ENCODE measurements around the gene SPSB3. TPM values are rescaled to one million over a fixed set of nuclear protein-coding genes. Genes with fewer than 3 reads are reported as not detected.

Gene SPSB3
- polyA plus RNA-seq, 1 donor (not counting 4 experiments of a cell fraction or from before 2014, with no cell fraction given): 9.5 TPM

GRCh38 chr16:1761751-1762150, 20.6 kb downstream of the SPSB3 start:
- H3K79me2 ChIP-seq (ENCODE audit: control insufficient read depth, insufficient read depth, low read length): no peaks in the 10 kb centered on the region
- dilution Hi-C loops (cut with MboI; ENCODE audit: extremely low pct_ligation_motif_present, low sequenced_read_pairs): no loop called here
- no peak overlapping the region for H3K27ac ChIP-seq (ENCODE audit: control insufficient read depth, insufficient read depth, low read length)
- FAIRE-seq (no peak), DNase-seq (ENCODE audit: low read depth, low spot score) (no peak)
- no peak overlapping the region for H3K4me3 ChIP-seq (ENCODE audit: control insufficient read depth in 2 of 3, extremely low read depth in 1 of 3, insufficient read depth in 2 of 3, low read depth in 1 of 3, low read length in 3 of 3)
- H3K9me1 ChIP-seq (ENCODE audit: control insufficient read depth, extremely low read depth, insufficient read depth, low read length): no peaks in the 10 kb centered on the region
- H3K36me3 ChIP-seq (ENCODE audit: control insufficient read depth in 2 of 2, extremely low read depth in 1 of 2, insufficient read depth in 2 of 2, low read length in 2 of 2): peaks cover 17 to 31% of the 10 kb centered on the region in 2 experiments
- H3K9me3 ChIP-seq (ENCODE audit: control insufficient read depth, low read depth, low read length): no peaks in the 10 kb centered on the region
- H3K4me2 ChIP-seq (ENCODE audit: control insufficient read depth, extremely low read depth, insufficient read depth, low read depth, low read length): no peak overlapping the region
- no peaks in the 10 kb centered on the region for H3K27me3 ChIP-seq (ENCODE audit: control insufficient read depth, extremely low read depth, insufficient read depth, low read length)
- H3K9ac ChIP-seq (ENCODE audit: control insufficient read depth, extremely low read depth, insufficient read depth, low read length): no peak overlapping the region
- TF ChIP-seq, protein P1, sequence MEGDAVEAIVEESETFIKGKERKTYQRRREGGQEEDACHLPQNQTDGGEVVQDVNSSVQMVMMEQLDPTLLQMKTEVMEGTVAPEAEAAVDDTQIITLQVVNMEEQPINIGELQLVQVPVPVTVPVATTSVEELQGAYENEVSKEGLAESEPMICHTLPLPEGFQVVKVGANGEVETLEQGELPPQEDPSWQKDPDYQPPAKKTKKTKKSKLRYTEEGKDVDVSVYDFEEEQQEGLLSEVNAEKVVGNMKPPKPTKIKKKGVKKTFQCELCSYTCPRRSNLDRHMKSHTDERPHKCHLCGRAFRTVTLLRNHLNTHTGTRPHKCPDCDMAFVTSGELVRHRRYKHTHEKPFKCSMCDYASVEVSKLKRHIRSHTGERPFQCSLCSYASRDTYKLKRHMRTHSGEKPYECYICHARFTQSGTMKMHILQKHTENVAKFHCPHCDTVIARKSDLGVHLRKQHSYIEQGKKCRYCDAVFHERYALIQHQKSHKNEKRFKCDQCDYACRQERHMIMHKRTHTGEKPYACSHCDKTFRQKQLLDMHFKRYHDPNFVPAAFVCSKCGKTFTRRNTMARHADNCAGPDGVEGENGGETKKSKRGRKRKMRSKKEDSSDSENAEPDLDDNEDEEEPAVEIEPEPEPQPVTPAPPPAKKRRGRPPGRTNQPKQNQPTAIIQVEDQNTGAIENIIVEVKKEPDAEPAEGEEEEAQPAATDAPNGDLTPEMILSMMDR (optimal IDR thresholded peaks at IDR 0.05 in 1 of 3, IDR thresholded peaks at IDR 0.05 in 1 of 3, conservative IDR thresholded peaks at IDR 0.05 in 1 of 3; ENCODE audit: extremely low read depth in 1 of 3, insufficient read depth in 2 of 3, low read length in 3 of 3): no peak
- no peak for TF ChIP-seq EZH2 (IDR thresholded peaks at IDR 0.05; ENCODE audit: low read length)
- H4K20me1 ChIP-seq (ENCODE audit: control insufficient read depth, extremely low read depth, insufficient read depth, low read length): no peaks in the 10 kb centered on the region
- peaks cover 3% of the 10 kb centered on the region for H3K4me1 ChIP-seq (ENCODE audit: control insufficient read depth, extremely low read depth, insufficient read depth, low read length)
- H2AFZ ChIP-seq (ENCODE audit: control insufficient read depth, low read length): no peak overlapping the region

GRCh38 chr16:1760911-1761310, 21.5 kb downstream of the SPSB3 start:
- H3K9me1 ChIP-seq (ENCODE audit: control insufficient read depth, extremely low read depth, insufficient read depth, low read length): no peaks in the 10 kb centered on the region
- H4K20me1 ChIP-seq (ENCODE audit: control insufficient read depth, extremely low read depth, insufficient read depth, low read length): no peaks in the 10 kb centered on the region
- TF ChIP-seq, protein P1 (optimal IDR thresholded peaks at IDR 0.05 in 1 of 3, IDR thresholded peaks at IDR 0.05 in 1 of 3, conservative IDR thresholded peaks at IDR 0.05 in 1 of 3; ENCODE audit: extremely low read depth in 1 of 3, insufficient read depth in 2 of 3, low read length in 3 of 3): no peak
- no peak for TF ChIP-seq EZH2 (IDR thresholded peaks at IDR 0.05; ENCODE audit: low read length)
- no peaks in the 10 kb centered on the region for H3K27me3 ChIP-seq (ENCODE audit: control insufficient read depth, extremely low read depth, insufficient read depth, low read length)
- no peak for FAIRE-seq
- H3K9me3 ChIP-seq (ENCODE audit: control insufficient read depth, low read depth, low read length): no peaks in the 10 kb centered on the region
- no peak overlapping the region for H3K27ac ChIP-seq (ENCODE audit: control insufficient read depth, insufficient read depth, low read length)
- H3K4me2 ChIP-seq (ENCODE audit: control insufficient read depth, extremely low read depth, insufficient read depth, low read depth, low read length): no peak overlapping the region
- H3K4me1 ChIP-seq (ENCODE audit: control insufficient read depth, extremely low read depth, insufficient read depth, low read length): peaks cover 3% of the 10 kb centered on the region
- dilution Hi-C loops (cut with MboI; ENCODE audit: extremely low pct_ligation_motif_present, low sequenced_read_pairs): no loop called here
- H2AFZ ChIP-seq (ENCODE audit: control insufficient read depth, low read length): no peak overlapping the region
- H3K9ac ChIP-seq (ENCODE audit: control insufficient read depth, extremely low read depth, insufficient read depth, low read length): no peak overlapping the region
- DNase-seq (ENCODE audit: low read depth, low spot score): no peak
- H3K79me2 ChIP-seq (ENCODE audit: control insufficient read depth, insufficient read depth, low read length): no peaks in the 10 kb centered on the region
- peaks cover 17 to 30% of the 10 kb centered on the region in 2 experiments for H3K36me3 ChIP-seq (ENCODE audit: control insufficient read depth in 2 of 2, extremely low read depth in 1 of 2, insufficient read depth in 2 of 2, low read length in 2 of 2)
- no peak overlapping the region for H3K4me3 ChIP-seq (ENCODE audit: control insufficient read depth in 2 of 3, extremely low read depth in 1 of 3, insufficient read depth in 2 of 3, low read depth in 1 of 3, low read length in 3 of 3)
